Omental fat pad (tissue), 4 donors: ENCODE measurements around the gene IL11. TPM values are rescaled to one million over a fixed set of nuclear protein-coding genes. Genes with fewer than 3 reads are reported as not detected.
A peak's percentile ranks its signal among the peaks of the same experiment; 100 is the strongest.

Source experiments
- ATAC-seq: fragments of 150-250 bp; one replicate; pipeline ENCODE4 v1.9.1; 2016; ENCODE audit warnings: mild to moderate bottlenecking, moderate library complexity; ENCODE audit not compliant: low FRiP score
- DNase-seq: peaks from one replicate; pipeline ENCODE4 v3.0.0-alpha.2; 2019; ENCODE audit warnings: low spot score
- total RNA-seq, 4 donors: library from RNA; depleted of rRNA; stranded (reverse); fragments of >200 nt; gene quantifications; one replicate each; pipeline ENCODE4 v1.1.0, GENCODE V29; 2016
- TF ChIP-seq, protein P1 (sequence below), 3 donors: fragments of 450-650 bp; IDR thresholded peaks; one replicate each; pipeline ENCODE4 v1.5.1; 2016 to 2017; ENCODE audit warnings: antibody characterized with exemption in 3 of 3, mild to moderate bottlenecking in 3 of 3, moderate library complexity in 2 of 3

The IL11 gene
- total RNA-seq, 4 donors from 2014 or later, result 0.28 to 1.2 TPM; not detected in 2

DNA sequence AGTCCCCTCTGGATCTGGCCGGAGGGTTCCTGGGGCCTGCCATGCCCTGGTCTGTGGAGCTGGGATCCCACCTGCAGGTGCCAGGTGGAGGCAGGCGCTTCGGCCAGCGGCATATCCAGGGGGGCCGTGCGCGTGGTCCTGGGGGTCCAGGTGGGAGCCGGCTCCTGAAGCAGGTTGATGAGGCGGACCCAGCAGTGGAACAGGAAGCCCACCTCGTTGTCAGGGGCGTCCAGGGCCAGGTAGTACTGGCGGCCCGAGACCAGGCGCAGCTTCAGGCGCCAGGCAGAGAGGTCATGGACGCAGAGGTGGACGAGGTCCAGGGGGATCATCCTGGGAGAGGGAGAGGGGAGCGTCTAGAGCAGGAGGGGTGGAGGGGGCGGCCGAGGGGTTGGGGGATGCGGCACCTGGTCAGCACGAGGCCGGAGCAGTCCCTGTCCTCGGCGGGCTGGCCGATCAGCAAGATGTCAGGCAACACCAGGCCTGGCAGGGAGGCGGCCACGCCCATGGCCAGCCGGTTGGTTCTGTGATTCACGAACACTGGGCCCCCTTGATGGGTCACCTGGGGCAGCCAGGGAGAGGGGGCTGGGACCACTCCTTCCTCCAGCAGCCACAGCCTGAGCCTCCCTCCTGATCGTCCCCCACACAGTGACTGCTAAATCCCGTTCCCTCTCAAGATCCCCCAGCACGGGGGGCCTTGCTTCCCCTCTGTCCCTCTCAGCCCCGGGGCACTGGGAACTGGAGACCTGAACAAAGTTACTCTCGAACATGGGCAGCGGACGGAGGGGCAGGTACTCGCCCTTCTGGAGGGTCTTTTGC, 7.9 kb downstream of the IL11 start:
- DNase-seq (no peak), ATAC-seq (no peak)
- TF ChIP-seq, protein P1, sequence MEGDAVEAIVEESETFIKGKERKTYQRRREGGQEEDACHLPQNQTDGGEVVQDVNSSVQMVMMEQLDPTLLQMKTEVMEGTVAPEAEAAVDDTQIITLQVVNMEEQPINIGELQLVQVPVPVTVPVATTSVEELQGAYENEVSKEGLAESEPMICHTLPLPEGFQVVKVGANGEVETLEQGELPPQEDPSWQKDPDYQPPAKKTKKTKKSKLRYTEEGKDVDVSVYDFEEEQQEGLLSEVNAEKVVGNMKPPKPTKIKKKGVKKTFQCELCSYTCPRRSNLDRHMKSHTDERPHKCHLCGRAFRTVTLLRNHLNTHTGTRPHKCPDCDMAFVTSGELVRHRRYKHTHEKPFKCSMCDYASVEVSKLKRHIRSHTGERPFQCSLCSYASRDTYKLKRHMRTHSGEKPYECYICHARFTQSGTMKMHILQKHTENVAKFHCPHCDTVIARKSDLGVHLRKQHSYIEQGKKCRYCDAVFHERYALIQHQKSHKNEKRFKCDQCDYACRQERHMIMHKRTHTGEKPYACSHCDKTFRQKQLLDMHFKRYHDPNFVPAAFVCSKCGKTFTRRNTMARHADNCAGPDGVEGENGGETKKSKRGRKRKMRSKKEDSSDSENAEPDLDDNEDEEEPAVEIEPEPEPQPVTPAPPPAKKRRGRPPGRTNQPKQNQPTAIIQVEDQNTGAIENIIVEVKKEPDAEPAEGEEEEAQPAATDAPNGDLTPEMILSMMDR (IDR thresholded peaks at IDR 0.05), result no peak

DNA sequence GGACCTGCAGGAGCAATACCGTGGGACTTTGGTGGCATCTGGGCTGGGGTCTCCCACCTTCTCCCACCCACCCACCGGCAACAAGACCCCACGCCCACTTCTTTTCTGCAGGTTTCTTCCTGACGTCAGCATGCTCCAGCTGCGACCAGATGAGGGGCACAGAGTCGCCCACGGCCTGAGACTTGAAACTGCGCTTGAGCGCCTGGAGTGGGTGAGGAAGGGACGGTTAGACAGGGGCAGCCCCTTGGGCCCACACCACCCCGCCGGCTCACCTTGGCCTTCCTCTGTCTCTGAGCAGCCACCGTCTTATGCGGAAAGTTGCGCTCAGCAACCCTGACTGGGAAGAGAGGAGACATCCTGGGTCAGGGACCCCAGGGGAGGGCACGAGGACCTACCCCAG, 9.4 kb downstream of the IL11 start:
- ATAC-seq (no peak), DNase-seq (no peak)
- TF ChIP-seq, protein P1 (IDR thresholded peaks at IDR 0.05), result no peak

- ATAC-seq (peak; percentile 28), DNase-seq (no peak)
- TF ChIP-seq, protein P1 (IDR thresholded peaks at IDR 0.05), result no peak
These were observed 11.0 kb downstream of the IL11 start for GRCh38 chr19:55358943-55359908.

- ATAC-seq (no peak), DNase-seq (no peak)
- TF ChIP-seq, protein P1 (IDR thresholded peaks at IDR 0.05), result no peak
These were observed 11.8 kb downstream of the IL11 start for GRCh38 chr19:55358493-55358892.

DNA sequence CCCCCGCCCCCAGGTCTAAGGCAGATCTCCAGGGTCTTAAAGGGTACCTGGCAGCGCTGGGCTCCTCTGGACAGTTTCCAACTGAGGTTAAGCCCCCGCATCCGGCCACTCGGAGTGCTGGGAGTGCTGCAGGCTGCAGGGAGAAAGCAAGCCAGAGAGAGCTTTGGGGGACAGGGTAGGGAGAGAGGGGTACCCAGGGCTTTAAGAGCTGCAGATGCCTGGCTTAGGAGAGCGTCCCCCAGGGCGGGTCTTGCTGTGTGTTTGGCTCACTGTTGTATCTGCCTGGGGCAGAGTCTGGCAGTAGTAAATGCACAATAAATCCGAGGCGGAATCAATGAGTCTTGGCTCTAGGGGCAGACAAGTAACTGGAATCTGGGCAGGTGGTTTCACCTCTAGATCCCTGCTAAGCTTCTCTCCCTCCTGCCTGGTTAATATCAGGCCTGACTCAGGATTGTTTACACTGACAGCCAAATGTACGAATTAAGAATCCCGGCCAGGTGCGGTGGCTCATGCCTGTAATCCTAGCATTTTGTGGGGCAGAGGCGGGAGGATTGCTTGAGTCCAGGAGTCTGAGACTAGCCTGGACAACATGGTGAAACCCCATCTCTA, 14.9 kb downstream of the IL11 start:
- TF ChIP-seq, protein P1 (IDR thresholded peaks at IDR 0.05), result no peak
- DNase-seq (no peak), ATAC-seq (peak; percentile 33)

GRCh38 chr19:55354698-55355212, 15.5 kb downstream of the IL11 start, which contains the start of gene COX6B2:
TSS of gene COX6B2 (minus strand) at chr19:55354719. CDS start at chr19:55354521, 198 bp downstream.
- ATAC-seq (no peak), DNase-seq (no peak)
- TF ChIP-seq, protein P1 (IDR thresholded peaks at IDR 0.05), result no peak
